ENCODE data around the gene RPP25L. TPM values are rescaled to one million over a fixed set of nuclear protein-coding genes. Genes with fewer than 3 reads are reported as not detected.

Gene RPP25L
- total RNA-seq, 4 donors from 2014 or later: 28.9 to 83.5 (median 54.8) TPM

DNA sequence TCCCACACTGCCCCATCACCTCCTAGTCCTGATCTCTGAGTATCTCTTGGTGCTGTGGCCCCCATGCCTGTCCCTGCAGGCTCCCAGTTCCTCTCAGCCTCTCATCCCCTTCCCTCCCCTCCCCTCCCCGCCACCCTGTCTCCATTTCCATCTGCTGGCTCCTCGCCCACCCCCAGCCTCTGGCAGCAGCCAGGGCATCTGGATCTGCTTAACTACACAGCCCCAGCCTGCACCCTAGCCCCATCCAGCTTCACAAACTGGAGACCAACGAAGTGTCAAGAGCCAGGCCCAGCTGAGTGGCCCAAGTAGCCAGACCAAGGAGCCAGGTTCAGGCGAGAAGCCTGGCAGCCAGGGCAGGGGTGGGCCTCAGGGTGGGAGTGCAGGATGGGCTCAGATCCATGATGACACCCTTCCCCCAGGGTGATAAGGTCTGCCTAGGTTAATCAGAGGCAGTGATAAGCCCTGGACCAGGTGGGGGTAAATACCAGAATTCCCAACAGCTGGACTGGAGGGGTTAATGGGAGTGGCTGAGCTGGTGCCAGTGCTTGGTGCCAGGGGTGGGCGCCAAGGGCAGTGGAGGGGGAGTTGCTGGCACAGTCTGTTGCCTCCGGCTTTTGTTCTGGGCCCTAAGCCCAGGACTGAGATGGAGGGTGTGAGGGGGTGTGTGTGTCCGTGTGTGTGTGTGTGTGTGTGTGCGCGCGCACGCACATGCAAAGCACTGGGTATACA is 42.6 kb upstream of the RPP25L start:
- Histone ChIP-seq H3K9me3 (no peaks in the 10 kb centered on the region), H3K27ac (peak overlapping the region in 2 of 4 donors; percentile 84 to 91), H3K36me3 (peaks cover 0 to 11% (median 0%) of the 10 kb centered on the region in 3 donors), H3K4me1 (peaks cover 0 to 40% (median 6%) of the 10 kb centered on the region in 4 donors), H3K27me3 (no peaks in the 10 kb centered on the region), H3K4me3 (no peak overlapping the region)
- no peak for DNase-seq
- TF ChIP-seq, protein P1, sequence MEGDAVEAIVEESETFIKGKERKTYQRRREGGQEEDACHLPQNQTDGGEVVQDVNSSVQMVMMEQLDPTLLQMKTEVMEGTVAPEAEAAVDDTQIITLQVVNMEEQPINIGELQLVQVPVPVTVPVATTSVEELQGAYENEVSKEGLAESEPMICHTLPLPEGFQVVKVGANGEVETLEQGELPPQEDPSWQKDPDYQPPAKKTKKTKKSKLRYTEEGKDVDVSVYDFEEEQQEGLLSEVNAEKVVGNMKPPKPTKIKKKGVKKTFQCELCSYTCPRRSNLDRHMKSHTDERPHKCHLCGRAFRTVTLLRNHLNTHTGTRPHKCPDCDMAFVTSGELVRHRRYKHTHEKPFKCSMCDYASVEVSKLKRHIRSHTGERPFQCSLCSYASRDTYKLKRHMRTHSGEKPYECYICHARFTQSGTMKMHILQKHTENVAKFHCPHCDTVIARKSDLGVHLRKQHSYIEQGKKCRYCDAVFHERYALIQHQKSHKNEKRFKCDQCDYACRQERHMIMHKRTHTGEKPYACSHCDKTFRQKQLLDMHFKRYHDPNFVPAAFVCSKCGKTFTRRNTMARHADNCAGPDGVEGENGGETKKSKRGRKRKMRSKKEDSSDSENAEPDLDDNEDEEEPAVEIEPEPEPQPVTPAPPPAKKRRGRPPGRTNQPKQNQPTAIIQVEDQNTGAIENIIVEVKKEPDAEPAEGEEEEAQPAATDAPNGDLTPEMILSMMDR (IDR thresholded peaks at IDR 0.05): no peak
- TF ChIP-seq POLR2A (IDR thresholded peaks at IDR 0.05): no peak

DNA sequence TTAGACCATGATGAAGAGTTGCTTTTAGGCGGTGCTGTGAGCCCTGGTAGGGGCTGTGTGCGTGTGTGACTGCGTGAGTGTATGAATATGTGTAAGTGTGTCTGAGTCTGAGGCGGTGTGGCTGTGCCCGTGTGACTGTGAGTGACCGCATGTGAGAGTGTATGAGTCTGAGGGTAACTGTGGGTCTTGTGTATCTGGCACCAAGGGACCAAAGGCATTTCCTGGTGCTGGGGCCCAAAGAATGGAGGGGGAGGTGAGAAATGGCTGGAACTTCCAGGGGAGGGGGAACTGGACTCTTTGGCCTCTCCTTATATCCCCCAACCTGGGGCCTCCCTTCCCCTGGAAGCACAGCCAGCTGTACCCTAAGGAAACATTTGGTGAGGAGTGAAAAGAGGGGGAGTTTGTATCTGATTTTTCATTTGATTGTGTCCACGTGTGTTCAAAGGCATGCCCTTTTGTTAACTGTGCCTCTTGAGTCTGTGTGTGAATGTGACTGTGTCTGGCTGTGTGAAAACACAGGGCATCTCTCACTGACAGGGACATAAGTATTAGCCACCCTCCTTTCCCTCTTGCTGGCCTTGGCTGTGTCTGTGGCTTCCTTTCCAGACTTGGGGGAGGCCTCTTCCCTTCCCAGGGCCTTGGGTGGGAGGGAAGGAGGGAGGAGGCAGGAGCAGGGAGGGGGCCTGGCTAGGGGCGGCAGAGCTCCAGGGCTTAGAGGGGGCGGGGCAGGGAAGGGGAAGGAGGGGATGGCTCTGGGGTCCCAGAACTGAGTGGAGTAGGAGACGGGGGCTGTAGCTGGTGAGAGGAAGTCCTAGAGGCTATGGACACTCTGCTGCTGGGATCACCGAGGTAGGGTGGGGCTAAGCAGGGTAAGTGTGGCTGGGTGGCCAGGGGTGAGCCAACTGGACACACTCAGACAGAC is 41.5 kb upstream of the RPP25L start:
- H3K27ac ChIP-seq: peak overlapping the region in 2 of 4 donors; percentile 84 to 91

DNA sequence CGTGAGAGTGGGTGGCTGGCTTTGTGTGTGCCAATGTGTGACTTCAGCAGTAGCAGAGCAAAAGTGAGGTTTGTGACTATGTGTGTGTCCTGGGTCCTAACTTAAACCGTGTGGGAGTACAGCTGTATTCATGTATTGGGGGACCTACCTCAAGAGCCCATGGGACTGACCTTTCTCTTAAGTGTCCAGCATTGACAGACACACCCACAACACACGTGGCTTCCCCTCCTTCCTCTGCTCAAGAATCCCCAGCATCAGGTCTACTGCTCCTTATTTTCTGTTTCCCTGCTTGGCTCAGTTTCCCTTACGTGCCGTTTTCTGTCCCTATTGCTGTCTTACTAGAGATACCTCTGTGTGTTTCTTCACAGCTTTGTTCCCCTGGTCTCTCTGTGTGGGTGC is 40.7 kb upstream of the RPP25L start:
- no peak for TF ChIP-seq POLR2A (IDR thresholded peaks at IDR 0.05)
- TF ChIP-seq, protein P1 (IDR thresholded peaks at IDR 0.05): no peak
- H3K27me3 ChIP-seq: no peaks in the 10 kb centered on the region
- no peak for DNase-seq
- H3K27ac ChIP-seq: peak overlapping the region; percentile 47 to 91 (median 81)
- H3K9me3 ChIP-seq: no peaks in the 10 kb centered on the region
- H3K4me1 ChIP-seq: peaks cover 4 to 51% (median 11%) of the 10 kb centered on the region in 4 donors
- H3K36me3 ChIP-seq: peaks cover 0 to 25% (median 0%) of the 10 kb centered on the region in 3 donors
- peak overlapping the region in 2 of 4 donors; percentile 37 to 42 for H3K4me3 ChIP-seq

More for the DNA sequence above, 41.5 kb upstream of the RPP25L start:
- Histone ChIP-seq H3K9me3 (no peaks in the 10 kb centered on the region), H3K4me1 (peaks cover 0 to 42% (median 6%) of the 10 kb centered on the region in 4 donors), H3K27me3 (no peaks in the 10 kb centered on the region), H3K4me3 (no peak overlapping the region), H3K36me3 (peaks cover 0 to 21% (median 0%) of the 10 kb centered on the region in 3 donors)
- TF ChIP-seq POLR2A (IDR thresholded peaks at IDR 0.05): no peak
- TF ChIP-seq, protein P1 (IDR thresholded peaks at IDR 0.05): no peak
- DNase-seq: no peak

DNA sequence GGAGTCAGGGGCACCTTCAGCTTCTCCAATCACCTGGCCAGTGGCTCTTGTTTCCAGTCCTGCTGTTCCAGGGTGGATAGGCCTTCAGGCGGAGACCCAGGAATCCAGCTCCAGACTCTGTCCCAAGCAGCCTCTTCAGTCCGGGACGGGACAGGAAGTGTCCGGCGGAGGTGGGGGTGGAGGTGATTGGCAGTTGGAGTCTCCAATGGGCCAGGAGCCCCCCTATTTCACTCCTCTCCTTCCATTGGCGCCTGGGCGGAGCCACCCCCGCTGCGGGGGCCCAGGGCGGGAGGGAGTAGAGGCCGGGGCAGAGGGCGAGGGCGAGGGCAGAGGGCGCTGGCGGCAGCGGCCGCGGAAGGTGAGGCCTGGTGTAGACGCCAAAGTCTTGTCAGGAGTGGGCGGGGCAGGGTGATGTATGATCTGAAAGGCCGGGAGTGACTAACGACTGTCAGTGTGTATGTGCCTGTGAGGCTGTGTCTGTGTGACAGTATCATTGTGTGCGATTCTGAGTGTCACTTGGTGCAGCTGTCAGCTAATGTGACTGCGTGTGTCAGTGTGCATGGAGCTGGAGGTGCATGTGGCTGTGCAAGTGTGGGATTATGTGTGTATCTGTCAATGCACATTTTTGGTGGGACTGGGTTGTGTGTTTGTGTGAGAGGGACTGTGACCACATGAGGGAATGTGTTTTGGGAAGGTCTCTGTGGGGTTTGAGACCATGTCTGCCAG is 40.1 kb upstream of the RPP25L start, which contains the start of gene IL11RA:
IL11RA (plus strand) TSS at position 310 of the 726 bp plus-strand sequence. CDS start 3,033 bp downstream, outside the sequence.
- Histone ChIP-seq H3K4me3 (peak within 1 kb of the TSS in 3 of 4 donors; percentile 8 to 42 (median 37)), H3K36me3 (peaks cover 0 to 25% (median 0%) of the 10 kb centered on the region in 3 donors), H3K27ac (peak within 1 kb of the TSS; percentile 47 to 91 (median 81)), H3K4me1 (peaks cover 4 to 56% (median 16%) of the 10 kb centered on the region in 4 donors), H3K27me3 (no peaks in the 10 kb centered on the region), H3K9me3 (no peaks in the 10 kb centered on the region)
- TF ChIP-seq POLR2A (IDR thresholded peaks at IDR 0.05): peak; percentile 50 to 61
- TF ChIP-seq, protein P1 (IDR thresholded peaks at IDR 0.05): no peak
- peak; percentile 41 to 95 (median 93) for DNase-seq

DNA sequence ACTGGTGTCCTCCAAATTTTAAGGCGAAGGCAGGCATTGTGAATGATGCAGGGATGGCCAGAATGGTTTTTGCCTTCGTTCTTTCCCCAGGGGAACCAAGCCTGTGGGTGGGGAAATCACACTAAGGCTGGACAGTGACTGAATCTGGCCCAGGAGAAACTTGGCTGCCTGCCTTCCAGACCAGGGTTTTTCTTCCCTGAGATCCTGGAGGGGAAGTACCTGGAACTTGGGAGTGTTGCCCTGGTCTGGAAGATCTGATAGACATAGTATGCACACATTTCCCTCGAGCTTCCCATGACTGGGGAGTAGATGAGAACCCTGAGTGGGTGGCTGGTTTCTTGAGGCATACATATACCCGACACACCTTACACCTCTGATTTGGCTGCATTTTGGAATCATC is 39.4 kb upstream of the RPP25L start:
- peaks cover 4 to 56% (median 16%) of the 10 kb centered on the region in 4 donors for H3K4me1 ChIP-seq
- peaks cover 0 to 25% (median 0%) of the 10 kb centered on the region in 3 donors for H3K36me3 ChIP-seq
- H3K4me3 ChIP-seq: peak overlapping the region in 2 of 4 donors; percentile 37 to 42
- DNase-seq: no peak
- no peaks in the 10 kb centered on the region for H3K9me3 ChIP-seq
- no peaks in the 10 kb centered on the region for H3K27me3 ChIP-seq
- H3K27ac ChIP-seq: peak overlapping the region; percentile 47 to 91 (median 81)
- TF ChIP-seq POLR2A (IDR thresholded peaks at IDR 0.05): no peak
- TF ChIP-seq, protein P1 (IDR thresholded peaks at IDR 0.05): no peak
